Measurements from ENCODE around the gene HSF4. TPM values are rescaled to one million over a fixed set of nuclear protein-coding genes. Genes with fewer than 3 reads are reported as not detected.

HSF4 gene
- total RNA-seq, 1 experiment from 2014 or later, result 39.4 TPM

- DNase-seq, result peak in 1 of 2 experiments; percentile 39
- CTCF ChIA-PET, result interaction anchor here (0.5 to 2.7 kb wide), 10 partner anchors 11 to 49 kb away, joined by 3 to 24 read pairs (median 6); partner anchors contain the start of genes FHOD1, NOL3, SLC9A5 and TMEM208
- H3K27ac Mint-ChIP-seq (ENCODE audit: unreplicated experiment), result no peak overlapping the region
- peaks cover 23% of the 10 kb centered on the region for H3K4me1 Mint-ChIP-seq (ENCODE audit: low read depth, unreplicated experiment)
- H3K9me3 Mint-ChIP-seq (ENCODE audit: unreplicated experiment), result no peaks in the 10 kb centered on the region
- TF ChIP-seq CTCF (IDR thresholded peaks at IDR 0.05; ENCODE audit: insufficient read depth in 1 of 2, low read depth in 1 of 2, low read length in 1 of 2, severe bottlenecking in 1 of 2, unreplicated experiment in 1 of 2), result no peak
- H3K36me3 Mint-ChIP-seq (ENCODE audit: insufficient read depth, unreplicated experiment), result peaks cover 68% of the 10 kb centered on the region
- no TSS peak for BruUV-seq (replicated peaks)
- H3K4me3 Mint-ChIP-seq (ENCODE audit: unreplicated experiment), result no peak overlapping the region
- Histone ChIP-seq H3K36me3 (ENCODE audit: control insufficient read depth, insufficient read depth, low read length) (peaks cover 15% of the 10 kb centered on the region), H3K9me3 (no peaks in the 10 kb centered on the region), H3K4me3 (ENCODE audit: low read depth, low read length) (no peak overlapping the region), H3K27me3 (replicated peaks; ENCODE audit: control insufficient read depth, insufficient read depth, low read length) (no peaks in the 10 kb centered on the region), H3K4me1 (peaks cover 27% of the 10 kb centered on the region)
- intact Hi-C loops (cut with micrococcal nuclease; ENCODE audit: unreplicated experiment), result loop anchor here (2.0 kb wide), 1 partner anchor 29 kb away; the partner anchor contains the start of gene TMEM208
- POLR2A ChIA-PET, result interaction anchor here (0.5 to 0.8 kb wide), 2 partner anchors 28 to 71 kb away, joined by 3 read pairs; no protein-coding TSS in a partner anchor
- no peaks in the 10 kb centered on the region for H3K27me3 Mint-ChIP-seq (ENCODE audit: insufficient read depth, unreplicated experiment)
Measured at GRCh38 chr16:67197704-67198103, 33.2 kb downstream of the HSF4 start.

DNA sequence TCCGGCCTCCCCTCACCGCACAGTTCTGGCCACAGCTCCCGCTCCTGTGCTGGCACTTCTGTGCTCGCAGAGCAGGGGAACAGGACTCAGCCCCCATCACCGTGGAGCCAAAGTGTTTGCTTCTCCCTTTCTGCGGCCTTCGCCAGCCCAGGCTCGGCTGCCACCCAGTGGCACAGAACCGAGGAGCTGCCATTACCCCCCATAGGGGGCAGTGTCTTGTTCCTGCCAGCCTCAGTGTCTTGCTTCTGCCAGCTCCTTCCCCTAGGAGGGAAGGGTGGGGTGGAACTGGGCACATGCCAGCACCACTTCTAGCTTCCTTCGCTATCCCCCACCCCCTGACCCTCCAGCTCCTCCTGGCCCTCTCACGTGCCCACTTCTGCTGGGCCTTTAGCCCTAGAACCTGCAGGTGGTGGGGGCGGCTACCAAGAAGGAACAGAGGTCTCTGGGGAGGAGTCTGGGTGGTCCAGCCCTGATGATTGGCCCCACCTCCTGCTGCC, 33.7 kb downstream of the HSF4 start:
- Mint-ChIP-seq H3K36me3 (ENCODE audit: insufficient read depth, unreplicated experiment) (peaks cover 63% of the 10 kb centered on the region), H3K27ac (ENCODE audit: unreplicated experiment) (no peak overlapping the region), H3K9me3 (ENCODE audit: unreplicated experiment) (no peaks in the 10 kb centered on the region), H3K4me1 (ENCODE audit: low read depth, unreplicated experiment) (peaks cover 23% of the 10 kb centered on the region), H3K27me3 (ENCODE audit: insufficient read depth, unreplicated experiment) (no peaks in the 10 kb centered on the region), H3K4me3 (ENCODE audit: unreplicated experiment) (peak overlapping the region; percentile 84)
- Histone ChIP-seq H3K4me3 (ENCODE audit: low read depth, low read length) (0 out of 2 replicates have a peak overlapping the region, but pooled peaks have one; percentile 11), H3K27me3 (replicated peaks; ENCODE audit: control insufficient read depth, insufficient read depth, low read length) (no peaks in the 10 kb centered on the region), H3K4me1 (peaks cover 27% of the 10 kb centered on the region), H3K9me3 (no peaks in the 10 kb centered on the region), H3K36me3 (ENCODE audit: control insufficient read depth, insufficient read depth, low read length) (peaks cover 15% of the 10 kb centered on the region)
- POLR2A ChIA-PET, result interaction anchor here (0.5 to 1.4 kb wide), 3 partner anchors 13 to 70 kb away, joined by 3 to 4 read pairs (median 3); no protein-coding TSS in a partner anchor
- BruUV-seq (replicated peaks), result no TSS peak
- intact Hi-C loops (cut with micrococcal nuclease; ENCODE audit: unreplicated experiment), result loop anchor here (2.0 kb wide), 1 partner anchor 29 kb away; the partner anchor contains the start of gene TMEM208
- CTCF ChIA-PET, result interaction anchor here (0.5 to 2.7 kb wide), 11 partner anchors 11 to 288 kb away, joined by 3 to 24 read pairs (median 6); partner anchors contain the start of genes FHOD1, NOL3, SLC9A5 and TMEM208
- TF ChIP-seq CTCF (IDR thresholded peaks at IDR 0.05; ENCODE audit: insufficient read depth in 1 of 2, low read depth in 1 of 2, low read length in 1 of 2, severe bottlenecking in 1 of 2, unreplicated experiment in 1 of 2), result peak; percentile 40 to 58
- DNase-seq, result peak in 1 of 2 experiments; percentile 53

- Histone ChIP-seq H3K36me3 (ENCODE audit: control insufficient read depth, insufficient read depth, low read length) (peaks cover 12% of the 10 kb centered on the region), H3K27me3 (replicated peaks; ENCODE audit: control insufficient read depth, insufficient read depth, low read length) (no peaks in the 10 kb centered on the region), H3K4me1 (peaks cover 27% of the 10 kb centered on the region), H3K4me3 (ENCODE audit: low read depth, low read length) (peak within 1 kb of the TSS; percentile 95), H3K9me3 (no peaks in the 10 kb centered on the region)
- H3K36me3 Mint-ChIP-seq (ENCODE audit: insufficient read depth, unreplicated experiment), result peaks cover 63% of the 10 kb centered on the region
- ChIA-PET CTCF (interaction anchor here (0.6 to 2.7 kb wide), 10 partner anchors 10 to 289 kb away, joined by 3 to 24 read pairs (median 6); partner anchors contain the start of genes ATP6V0D1, FHOD1, NOL3 and SLC9A5), POLR2A (interaction anchor here (0.8 to 1.4 kb wide), 3 partner anchors 14 to 47 kb away, joined by 3 to 4 read pairs (median 3); partner anchors contain the start of gene TMEM208)
- peak within 1 kb of the TSS; percentile 50 for H3K27ac Mint-ChIP-seq (ENCODE audit: unreplicated experiment)
- peaks cover 23% of the 10 kb centered on the region for H3K4me1 Mint-ChIP-seq (ENCODE audit: low read depth, unreplicated experiment)
- DNase-seq, result peak; percentile 88
- H3K9me3 Mint-ChIP-seq (ENCODE audit: unreplicated experiment), result no peaks in the 10 kb centered on the region
- TF ChIP-seq CTCF (IDR thresholded peaks at IDR 0.05; ENCODE audit: insufficient read depth in 1 of 2, low read depth in 1 of 2, low read length in 1 of 2, severe bottlenecking in 1 of 2, unreplicated experiment in 1 of 2), result peak; percentile 74 to 87
- intact Hi-C loops (cut with micrococcal nuclease; ENCODE audit: unreplicated experiment), result loop anchor here (1.0 to 2.0 kb wide), 2 partner anchors 14 to 28 kb away; partner anchors contain the start of gene TMEM208
- BruUV-seq (replicated peaks), result TSS peak; percentile 63
- peak within 1 kb of the TSS; percentile 84 for H3K4me3 Mint-ChIP-seq (ENCODE audit: unreplicated experiment)
- H3K27me3 Mint-ChIP-seq (ENCODE audit: insufficient read depth, unreplicated experiment), result no peaks in the 10 kb centered on the region
Measured at GRCh38 chr16:67199011-67199807, 34.7 kb downstream of the HSF4 start, which contains the start of gene ELMO3. Gene ELMO3, plus strand, starts transcription at chr16:67199131. Its CDS starts 196 bp downstream, at chr16:67199327.
